Effector memory CD8-positive, alpha-beta T cell (primary cell): ENCODE results near the gene SLC13A2.
"Not testable (repeated sequence)": the region's sequence is repeated elsewhere in the genome, so short reads cannot be mapped to it uniquely, and the experiment has no call there.

Source experiments
- ATAC-seq: fragments of 150-1000 bp; cut with Tn5 transposase; replicated peaks from 2 replicates; pipeline ENCODE4 v1.10.0; 2021; ENCODE audit warnings: mild to moderate bottlenecking, moderate library complexity
- DNase-seq, 3 experiments: peaks; one replicate each; pipeline ENCODE4 v3.0.0; 2021
- H3K27ac Mint-ChIP-seq, 2 donors: one replicate each; pipeline ENCODE4 v1.8.0; 2022; ENCODE audit warnings: mild to moderate bottlenecking in 2 of 2, mixed read lengths in 2 of 2, moderate library complexity in 2 of 2
- H3K27me3 Mint-ChIP-seq, 2 donors: one replicate each; pipeline ENCODE4 v1.8.0; 2022; ENCODE audit warnings: mixed read lengths in 2 of 2
- H3K36me3 Mint-ChIP-seq: one replicate; pipeline ENCODE4 v1.8.0; 2022; ENCODE audit warnings: mild to moderate bottlenecking, moderate library complexity, mixed read lengths; ENCODE audit not compliant: insufficient read depth
- H3K4me1 Mint-ChIP-seq, 2 donors: one replicate each; pipeline ENCODE4 v1.8.0; 2022; ENCODE audit warnings: low read depth in 2 of 2, mixed read lengths in 2 of 2
- H3K4me3 Mint-ChIP-seq, 2 donors: one replicate each; pipeline ENCODE4 v1.8.0; 2022; ENCODE audit warnings: mild to moderate bottlenecking in 2 of 2, mixed read lengths in 2 of 2, moderate library complexity in 2 of 2
- H3K9me3 Mint-ChIP-seq, 2 donors: one replicate each; pipeline ENCODE4 v1.8.0; 2022; ENCODE audit warnings: mixed read lengths in 2 of 2

The SLC13A2 gene

DNA sequence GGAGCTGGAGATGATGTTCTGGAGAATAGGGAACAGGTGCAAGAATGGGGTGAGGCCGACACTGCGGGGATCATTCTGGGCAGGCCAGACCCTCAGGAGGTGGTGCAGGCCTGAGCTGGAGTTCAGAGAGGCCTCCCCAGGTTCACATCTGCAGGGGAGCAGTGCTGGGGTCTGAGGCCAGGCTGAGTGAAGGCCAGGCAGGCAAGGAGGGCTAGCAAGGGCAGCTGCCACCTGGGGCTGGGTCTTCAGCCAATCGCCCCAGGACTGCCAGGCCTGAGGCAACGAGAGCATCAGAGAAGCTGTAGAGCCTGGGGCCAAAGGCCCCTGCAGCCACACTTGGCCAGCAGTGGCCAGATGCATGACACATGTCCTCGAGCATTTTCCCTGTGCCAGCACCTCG, 47.2 kb downstream of the SLC13A2 start:
- Mint-ChIP-seq H3K27me3 (peaks cover 4 to 6% of the 10 kb centered on the region in 2 donors), H3K9me3 (no peaks in the 10 kb centered on the region), H3K36me3 (peaks cover 7% of the 10 kb centered on the region), H3K4me3 (no peak overlapping the region), H3K4me1 (no peaks in the 10 kb centered on the region), H3K27ac (no peak overlapping the region)
- no peak for DNase-seq
- no peak for ATAC-seq

DNA sequence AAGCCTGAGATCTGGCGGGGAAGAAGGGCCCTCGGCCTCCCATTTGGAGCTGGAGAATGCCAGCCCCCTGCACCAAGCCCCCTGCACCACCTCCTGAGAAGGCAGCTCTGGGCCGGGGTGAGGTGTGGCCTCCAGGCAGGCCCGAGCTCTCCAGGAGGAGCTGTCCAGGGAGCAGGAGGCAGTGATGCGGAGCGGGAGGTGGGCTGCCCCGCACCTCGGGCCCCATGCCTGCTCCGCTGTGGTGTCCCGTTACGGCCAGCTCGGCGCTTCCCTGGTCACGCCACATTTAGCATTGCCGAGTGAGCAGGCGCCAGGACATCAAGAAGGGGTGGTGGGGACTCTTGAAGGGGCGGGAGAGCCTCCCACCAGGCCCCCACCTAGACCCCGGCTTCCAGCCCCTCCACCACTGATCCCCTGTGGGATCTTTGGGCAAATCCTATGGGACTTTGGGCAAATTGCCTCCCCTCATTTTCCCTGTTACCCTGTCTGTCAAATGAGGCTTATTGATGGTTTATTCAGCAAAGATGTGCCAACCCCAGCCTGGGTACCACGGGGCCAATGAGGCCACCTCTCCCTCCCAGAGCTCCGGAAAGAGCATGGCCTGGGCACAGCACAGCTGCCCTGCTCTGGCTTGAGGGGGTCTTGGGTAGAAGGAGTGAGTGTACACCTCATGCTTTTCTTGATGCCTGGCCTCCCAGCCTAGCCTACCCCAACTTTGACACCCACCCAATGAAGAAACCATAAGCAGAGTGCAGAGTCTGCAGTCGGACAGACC, 48.1 kb downstream of the SLC13A2 start:
- ATAC-seq (no peak), DNase-seq (no peak)
- no peaks in the 10 kb centered on the region for H3K9me3 Mint-ChIP-seq
- H3K27ac Mint-ChIP-seq = peak overlapping the region in 1 of 2 donors; percentile 31
- H3K36me3 Mint-ChIP-seq = peaks cover 4% of the 10 kb centered on the region
- H3K4me1 Mint-ChIP-seq = no peaks in the 10 kb centered on the region
- peaks cover 4 to 6% of the 10 kb centered on the region in 2 donors for H3K27me3 Mint-ChIP-seq
- no peak overlapping the region for H3K4me3 Mint-ChIP-seq

DNA sequence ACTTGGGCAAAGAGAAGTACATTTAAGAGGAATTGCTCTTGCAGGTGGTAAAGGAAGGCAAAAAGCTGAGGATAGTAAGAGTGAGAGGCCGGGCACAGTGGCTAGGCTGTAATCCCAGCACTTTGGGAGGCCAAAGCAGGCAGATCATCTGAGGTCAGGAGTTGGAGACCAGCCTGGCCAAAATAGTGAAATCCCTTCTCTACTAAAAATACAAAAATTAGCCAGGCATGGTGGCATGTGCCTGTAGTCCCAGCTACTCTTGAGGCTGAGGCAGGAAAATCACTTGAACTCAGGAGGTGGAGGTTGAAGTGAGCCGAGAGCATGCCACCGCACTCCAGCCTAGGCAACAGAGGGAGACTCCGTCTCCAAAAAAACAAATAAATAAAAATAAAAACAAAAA, 48.8 kb downstream of the SLC13A2 start:
- H3K9me3 Mint-ChIP-seq, H3K27me3 Mint-ChIP-seq, H3K4me3 Mint-ChIP-seq, ATAC-seq, DNase-seq, H3K36me3 Mint-ChIP-seq, H3K4me1 Mint-ChIP-seq: not testable (repeated sequence)
- peak overlapping the region in 1 of 2 donors; percentile 31 for H3K27ac Mint-ChIP-seq

DNA sequence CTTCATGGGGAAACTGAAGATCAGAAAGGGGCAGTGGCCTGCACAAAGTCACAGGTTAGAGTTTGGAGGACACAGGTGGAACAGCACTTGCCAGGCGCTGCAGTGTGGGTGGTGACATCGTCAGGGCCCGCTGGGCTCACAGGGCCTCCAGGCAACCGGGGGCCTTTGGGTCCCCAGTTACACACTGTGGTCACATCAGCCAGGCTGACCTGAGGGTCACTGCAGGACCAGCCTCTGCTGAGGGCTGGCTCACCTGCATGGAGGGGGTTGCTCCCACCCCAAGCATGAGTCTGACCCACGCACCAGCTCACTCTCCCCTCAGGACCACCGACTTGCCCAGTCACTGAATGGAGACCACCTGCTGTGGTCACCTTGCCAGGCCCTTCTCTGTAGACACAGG, 49.7 kb downstream of the SLC13A2 start:
- peaks cover 4 to 6% of the 10 kb centered on the region in 2 donors for H3K27me3 Mint-ChIP-seq
- ATAC-seq = no peak
- H3K27ac Mint-ChIP-seq = peak overlapping the region in 1 of 2 donors; percentile 13
- no peaks in the 10 kb centered on the region for H3K4me1 Mint-ChIP-seq
- H3K9me3 Mint-ChIP-seq = no peaks in the 10 kb centered on the region
- no peak overlapping the region for H3K4me3 Mint-ChIP-seq
- peaks cover 4% of the 10 kb centered on the region for H3K36me3 Mint-ChIP-seq
- no peak for DNase-seq

DNA sequence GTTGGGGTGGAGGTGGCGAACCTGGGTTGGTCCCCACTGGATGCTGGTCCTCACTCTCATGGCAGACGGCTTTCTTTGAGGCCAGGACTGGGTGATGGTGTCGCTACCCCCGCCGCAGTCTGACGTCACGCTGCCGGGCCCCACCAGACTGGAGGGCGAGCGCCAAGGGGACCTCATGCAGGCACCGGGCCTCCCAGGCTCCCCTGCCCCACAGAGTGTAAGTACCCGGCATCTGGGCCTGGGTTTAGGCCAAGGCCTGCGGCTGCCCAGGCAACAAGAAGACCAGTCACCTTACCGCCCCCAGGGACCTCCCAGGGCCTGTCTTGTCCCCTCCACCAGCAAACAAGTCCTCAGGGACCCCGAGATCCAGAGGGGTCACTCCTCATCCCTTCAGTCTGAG, 50.4 kb downstream of the SLC13A2 start:
- Mint-ChIP-seq H3K4me3 (no peak overlapping the region), H3K27me3 (peaks cover 2% of the 10 kb centered on the region in 2 donors), H3K36me3 (no peaks in the 10 kb centered on the region), H3K4me1 (no peaks in the 10 kb centered on the region), H3K9me3 (no peaks in the 10 kb centered on the region), H3K27ac (peak overlapping the region in 1 of 2 donors; percentile 13)
- ATAC-seq (no peak), DNase-seq (no peak)

DNA sequence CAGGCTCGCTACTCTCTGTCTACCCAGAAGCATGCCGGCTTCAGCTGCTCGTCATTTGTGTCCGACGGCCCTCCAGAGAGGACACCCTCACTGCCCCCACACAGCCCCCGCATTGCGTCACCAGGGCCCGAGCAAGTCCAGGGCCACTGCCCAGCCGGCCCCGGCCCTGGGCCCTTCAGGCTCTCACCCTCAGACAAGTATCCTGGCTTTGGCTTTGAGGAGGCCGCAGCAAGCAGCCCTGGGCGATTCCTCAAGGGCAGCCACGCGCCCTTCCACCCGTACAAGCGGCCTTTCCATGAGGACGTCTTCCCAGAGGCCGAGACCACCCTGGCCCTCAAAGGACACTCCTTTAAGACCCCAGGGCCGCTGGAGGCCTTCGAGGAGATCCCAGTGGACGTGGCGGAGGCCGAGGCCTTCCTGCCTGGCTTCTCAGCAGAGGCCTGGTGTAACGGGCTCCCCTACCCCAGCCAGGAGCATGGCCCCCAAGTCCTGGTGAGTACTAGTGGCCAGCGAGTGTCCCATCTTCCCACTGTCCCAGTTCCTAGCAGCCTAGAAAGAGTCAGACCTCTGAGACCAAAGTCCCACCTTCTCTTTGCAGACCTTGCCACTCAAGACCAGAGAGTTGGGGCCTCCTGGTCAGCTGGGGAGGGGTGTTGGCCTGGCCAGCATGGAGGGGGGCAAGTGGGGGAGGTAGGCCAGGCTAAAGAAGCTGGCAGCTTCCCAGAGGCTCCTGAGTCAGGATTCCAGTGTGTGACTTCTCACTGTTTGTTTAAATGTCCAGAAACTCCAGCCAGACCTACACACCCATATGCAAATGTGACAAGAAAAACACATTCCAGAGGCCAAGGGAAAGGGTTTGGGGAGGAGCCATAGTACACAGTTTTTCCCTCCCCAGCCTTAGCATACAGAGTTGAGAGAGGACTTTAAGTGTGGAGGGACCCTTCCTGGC, 51.3 kb downstream of the SLC13A2 start:
- ATAC-seq = no peak
- Mint-ChIP-seq H3K36me3 (no peaks in the 10 kb centered on the region), H3K4me1 (no peaks in the 10 kb centered on the region), H3K9me3 (no peaks in the 10 kb centered on the region), H3K4me3 (no peak overlapping the region), H3K27ac (peak overlapping the region in 1 of 2 donors; percentile 35), H3K27me3 (no peaks in the 10 kb centered on the region)
- DNase-seq = no peak

DNA sequence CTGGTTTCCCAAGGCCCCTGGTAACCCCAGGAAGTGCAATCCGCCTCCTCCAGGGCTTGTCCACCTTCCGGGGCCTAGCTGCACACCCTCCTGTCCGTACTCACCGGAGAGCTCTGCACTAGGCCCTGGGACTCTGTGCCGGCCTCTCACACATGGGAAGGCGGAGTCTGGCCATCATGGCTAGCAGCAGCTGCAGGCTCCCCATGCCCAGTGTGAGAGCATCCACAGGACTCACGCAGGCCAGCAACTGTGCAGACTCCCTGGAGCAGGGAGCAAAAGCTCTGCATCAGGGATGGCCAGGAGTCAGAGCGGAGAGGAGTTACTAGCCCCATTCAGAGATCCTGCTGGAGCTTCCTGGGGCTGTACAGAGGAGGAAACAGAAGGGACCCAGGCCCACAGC, 52.9 kb downstream of the SLC13A2 start:
- no peak for DNase-seq
- Mint-ChIP-seq H3K27me3 (peaks cover under 1 to 9% of the 10 kb centered on the region in 2 donors), H3K9me3 (no peaks in the 10 kb centered on the region), H3K36me3 (no peaks in the 10 kb centered on the region), H3K4me3 (no peak overlapping the region), H3K4me1 (no peaks in the 10 kb centered on the region), H3K27ac (no peak overlapping the region)
- no peak for ATAC-seq

DNA sequence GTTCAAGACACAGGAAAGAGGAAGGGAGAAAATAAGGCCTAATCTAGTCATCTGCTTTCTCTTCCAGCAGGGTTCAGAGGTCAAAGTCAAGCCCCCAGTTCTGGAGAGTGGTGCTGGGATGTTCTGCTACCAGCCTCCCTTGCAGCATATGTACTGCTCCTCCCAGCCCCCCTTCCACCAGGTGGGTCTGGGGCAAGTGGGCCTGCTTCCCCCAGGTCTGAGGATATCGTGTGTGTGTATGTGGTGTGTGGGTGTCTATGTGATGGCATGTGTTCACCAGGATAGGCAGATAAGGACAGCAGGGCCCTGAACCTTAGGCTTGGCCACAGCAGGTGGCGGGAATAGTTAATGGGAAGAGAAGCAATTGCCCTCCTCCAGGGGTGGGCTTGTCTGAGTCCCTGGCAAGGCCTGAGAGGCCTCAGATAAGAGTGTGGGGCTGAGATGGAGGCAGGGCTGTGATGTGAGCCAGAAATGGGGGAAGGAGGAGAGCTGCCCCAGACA, 53.8 kb downstream of the SLC13A2 start:
- Mint-ChIP-seq H3K36me3 (no peaks in the 10 kb centered on the region), H3K27me3 (peaks cover 5 to 15% of the 10 kb centered on the region in 2 donors), H3K9me3 (no peaks in the 10 kb centered on the region), H3K4me3 (no peak overlapping the region), H3K4me1 (no peaks in the 10 kb centered on the region), H3K27ac (no peak overlapping the region)
- ATAC-seq (no peak), DNase-seq (no peak)

DNA sequence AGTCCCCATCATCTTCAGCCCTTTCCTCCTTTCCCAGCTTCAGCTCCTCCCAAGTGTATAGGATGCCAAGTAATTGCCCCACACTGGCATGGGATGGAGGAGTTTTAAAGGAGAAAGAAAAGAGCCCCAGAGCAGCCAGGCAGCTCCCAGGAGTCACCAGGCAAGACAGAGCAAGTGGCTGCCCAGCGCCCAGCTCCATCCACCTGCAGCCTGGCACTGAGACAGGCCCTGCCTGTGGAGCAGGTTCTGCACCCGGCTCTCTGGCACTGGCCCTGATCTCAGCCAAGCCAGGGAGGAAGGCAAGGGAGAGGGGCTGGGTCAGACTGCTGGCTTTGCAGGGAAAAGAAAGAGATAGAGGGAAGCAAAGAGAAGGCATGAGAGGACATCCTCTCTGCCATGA, 54.4 kb downstream of the SLC13A2 start:
- Mint-ChIP-seq H3K4me1 (no peaks in the 10 kb centered on the region), H3K9me3 (no peaks in the 10 kb centered on the region), H3K4me3 (no peak overlapping the region), H3K27ac (no peak overlapping the region), H3K27me3 (peaks cover 5 to 15% of the 10 kb centered on the region in 2 donors), H3K36me3 (no peaks in the 10 kb centered on the region)
- DNase-seq = no peak
- ATAC-seq = no peak

DNA sequence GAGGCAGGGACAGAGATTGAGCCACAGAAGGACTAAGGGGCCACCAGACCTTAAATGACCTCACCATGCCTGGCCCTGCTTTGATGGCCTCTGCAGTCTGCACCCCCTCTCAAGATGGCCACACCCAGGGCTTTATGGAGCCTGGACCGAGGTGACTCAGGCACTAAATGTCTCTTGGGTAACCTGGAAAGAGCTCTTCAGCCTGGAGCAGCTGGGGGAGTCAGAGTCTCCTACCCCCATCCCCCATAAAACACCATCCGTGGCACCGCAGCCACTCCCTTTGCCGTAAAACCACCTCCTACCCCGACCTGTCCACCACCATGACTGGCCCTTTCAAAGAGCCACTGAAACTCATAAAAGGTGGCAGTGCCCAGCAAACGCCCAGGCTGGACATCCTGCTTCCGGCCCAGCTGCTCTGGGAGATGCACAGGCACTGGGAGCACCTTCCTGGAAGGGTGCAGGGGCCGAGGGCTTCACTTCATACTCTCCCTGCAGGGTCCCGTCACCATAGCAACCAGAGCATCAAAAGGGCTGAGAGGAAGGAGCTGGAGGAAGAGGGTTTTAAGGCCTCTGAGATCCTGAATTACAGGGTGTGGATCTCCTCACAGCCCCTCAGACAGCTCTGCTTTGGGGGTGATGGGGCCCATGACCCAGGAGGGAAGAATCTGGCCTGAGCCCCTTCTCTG, 55.0 kb downstream of the SLC13A2 start:
- H3K9me3 Mint-ChIP-seq = no peaks in the 10 kb centered on the region
- H3K4me3 Mint-ChIP-seq = no peak overlapping the region
- DNase-seq (no peak), ATAC-seq (no peak)
- H3K4me1 Mint-ChIP-seq = no peaks in the 10 kb centered on the region
- H3K36me3 Mint-ChIP-seq = no peaks in the 10 kb centered on the region
- no peak overlapping the region for H3K27ac Mint-ChIP-seq
- H3K27me3 Mint-ChIP-seq = peaks cover 5 to 15% of the 10 kb centered on the region in 2 donors

DNA sequence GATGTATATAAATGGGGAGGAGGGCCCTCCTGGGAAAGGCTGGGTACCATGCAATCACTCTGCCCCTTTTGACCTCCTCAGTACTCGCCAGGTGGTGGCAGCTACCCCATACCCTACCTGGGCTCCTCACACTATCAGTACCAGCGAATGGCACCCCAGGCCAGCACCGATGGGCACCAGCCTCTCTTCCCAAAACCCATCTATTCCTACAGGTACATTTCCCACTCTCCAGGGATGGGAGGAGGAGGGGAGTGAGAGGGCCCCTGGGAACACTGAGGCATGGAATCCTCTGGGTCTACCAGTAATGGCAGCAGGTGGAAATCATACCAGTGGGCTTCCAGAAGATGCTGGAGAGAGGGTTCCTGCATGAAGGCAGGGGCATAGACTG, 55.6 kb downstream of the SLC13A2 start:
- Mint-ChIP-seq H3K4me1 (no peaks in the 10 kb centered on the region), H3K4me3 (no peak overlapping the region), H3K27me3 (peaks cover 5 to 15% of the 10 kb centered on the region in 2 donors), H3K36me3 (no peaks in the 10 kb centered on the region), H3K27ac (no peak overlapping the region), H3K9me3 (no peaks in the 10 kb centered on the region)
- no peak for DNase-seq
- ATAC-seq = no peak

DNA sequence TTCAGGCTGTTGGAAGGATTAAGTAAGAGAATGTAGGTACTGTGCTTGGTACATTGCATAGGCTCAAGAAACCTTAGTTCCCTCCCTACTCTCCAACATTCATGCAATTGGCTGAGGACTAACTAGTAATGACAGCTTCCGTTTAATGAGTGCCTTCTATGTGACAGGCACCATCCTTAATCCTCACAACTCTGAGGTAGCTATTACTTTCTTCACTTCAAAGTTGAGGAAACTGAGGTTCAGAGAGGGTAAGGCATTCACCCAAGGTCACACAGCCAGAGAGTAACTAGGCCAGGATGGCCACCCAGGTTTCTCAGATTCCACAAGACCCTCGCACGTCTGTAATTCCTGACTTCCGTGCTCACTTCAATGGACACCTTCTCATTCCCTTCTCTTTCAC, 56.8 kb downstream of the SLC13A2 start:
- Mint-ChIP-seq H3K27me3 (peaks cover 5 to 15% of the 10 kb centered on the region in 2 donors), H3K36me3 (no peaks in the 10 kb centered on the region), H3K4me1 (no peaks in the 10 kb centered on the region), H3K9me3 (no peaks in the 10 kb centered on the region), H3K4me3 (no peak overlapping the region), H3K27ac (no peak overlapping the region)
- no peak for ATAC-seq
- no peak for DNase-seq

DNA sequence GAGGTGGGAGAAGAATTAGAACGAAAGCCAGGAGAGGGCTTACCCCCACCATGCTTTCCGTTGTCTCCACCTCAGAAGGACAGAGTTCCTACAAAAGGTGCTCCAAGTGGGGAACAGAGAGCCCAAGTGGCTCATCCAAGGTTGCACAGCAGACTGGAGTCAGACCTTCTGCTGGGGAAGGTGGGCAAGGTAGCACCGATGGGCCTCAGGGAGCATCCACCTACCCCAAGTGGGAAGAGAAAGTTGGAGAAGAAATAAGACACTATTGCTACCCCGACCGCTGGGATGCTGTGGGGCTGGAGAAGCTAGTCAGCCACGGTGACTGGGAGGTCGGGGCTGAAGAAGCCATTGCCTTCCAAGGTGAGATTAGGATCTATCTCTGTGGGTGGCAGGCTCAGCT, 57.5 kb downstream of the SLC13A2 start:
- Mint-ChIP-seq H3K4me1 (no peaks in the 10 kb centered on the region), H3K9me3 (no peaks in the 10 kb centered on the region), H3K27me3 (peaks cover 5 to 15% of the 10 kb centered on the region in 2 donors), H3K36me3 (no peaks in the 10 kb centered on the region), H3K27ac (no peak overlapping the region), H3K4me3 (no peak overlapping the region)
- ATAC-seq (no peak), DNase-seq (no peak)
